ENCODE results near the gene HEG1. TPM values are rescaled to one million over a fixed set of nuclear protein-coding genes. Genes with fewer than 3 reads are reported as not detected.

The HEG1 gene
- total and polyA plus RNA-seq, 2 of the 13 experiments (the other 11 are each of a cell fraction or from before 2014, with no cell fraction given), result 10.7 to 18.2 TPM

- TF ChIP-seq MXD4 (CRISPR knock-in tag; IDR thresholded peaks at IDR 0.05) (peak; percentile 75), ZNF318 (CRISPR knock-in tag; IDR thresholded peaks at IDR 0.05) (no peak), SRSF4 (IDR thresholded peaks at IDR 0.05; ENCODE audit: low read depth, low read length, poor library complexity, severe bottlenecking) (no peak), SALL2 (CRISPR knock-in tag; IDR thresholded peaks at IDR 0.05) (no peak; the same call in 1 of the 2 replicates), ZSCAN30 (CRISPR knock-in tag; IDR thresholded peaks at IDR 0.05) (no peak), KLF12 (CRISPR knock-in tag; IDR thresholded peaks at IDR 0.05; ENCODE audit: borderline replicate concordance) (0 out of 2 replicates have a peak, but pooled peaks have one; percentile 35), RFX3 (CRISPR knock-in tag; IDR thresholded peaks at IDR 0.05) (peak; percentile 54; the same call in 1 of the 2 replicates), KLF6 (CRISPR knock-in tag; IDR thresholded peaks at IDR 0.05) (no peak), ZNF607 (CRISPR knock-in tag; IDR thresholded peaks at IDR 0.05; ENCODE audit: borderline replicate concordance) (no peak), PHF20 (CRISPR knock-in tag; IDR thresholded peaks at IDR 0.05) (peak; percentile 40; the same call in 1 of the 2 replicates), MTF2 (CRISPR knock-in tag; IDR thresholded peaks at IDR 0.05; ENCODE audit: borderline replicate concordance) (no peak), TARDBP (CRISPR knock-in tag; IDR thresholded peaks at IDR 0.05) (peak; percentile 78; the same call in 1 of the 2 replicates), FOXK2 (IDR thresholded peaks at IDR 0.05) (peak; percentile 85), ZNF766 (CRISPR knock-in tag; IDR thresholded peaks at IDR 0.05; ENCODE audit: borderline replicate concordance) (peak; percentile 86; the same call in 1 of the 2 replicates), ZMYM2 (CRISPR knock-in tag; IDR thresholded peaks at IDR 0.05) (0 out of 2 replicates have a peak, but pooled peaks have one; percentile 13), KAT7 (CRISPR knock-in tag; IDR thresholded peaks at IDR 0.05; ENCODE audit: borderline replicate concordance) (0 out of 2 replicates have a peak, but pooled peaks have one; percentile 26), SP1 (IDR thresholded peaks at IDR 0.05) (no peak), SP1 (CRISPR knock-in tag; IDR thresholded peaks at IDR 0.05) (peak; percentile 32; the same call in 1 of the 2 replicates), ELK4 (CRISPR knock-in tag; IDR thresholded peaks at IDR 0.05; ENCODE audit: borderline replicate concordance) (no peak)
Observed at GRCh38 chr3:125001557-125002413, 54.0 kb downstream of the HEG1 start (continued).

Data from HepG2 (cell line).